PC-3 (cell line): Measurements from ENCODE around the gene HDAC5. TPM values are rescaled to one million over a fixed set of nuclear protein-coding genes. Genes with fewer than 3 reads are reported as not detected.

Experiments used
- ATAC-seq: fragments of 200-7000 bp; cut with Tn5 transposase; 2 replicates; pipeline ENCODE4 v1.9.1; 2020; ENCODE audit warnings: mild to moderate bottlenecking, moderate library complexity
- BruUV-seq: library from RNA; stranded (reverse); fragments of 400-500 nt; replicated peaks from 2 replicates; lab custom pipeline; 2021; lab: Mats Ljungman, UMichigan
- CTCF ChIA-PET: fragments of 300-600 bp; sonication (Branson Sonifier 250); formaldehyde crosslinking; loops from one replicate; lab custom pipeline; 2022; ENCODE audit warnings: antibody characterized with exemption; lab: Charles Lee
- POLR2A ChIA-PET: fragments of 300-600 bp; sonication (Branson Sonifier 250); formaldehyde crosslinking; loops from one replicate; lab custom pipeline; 2022; ENCODE audit warnings: antibody characterized with exemption; ENCODE audit not compliant: unreplicated experiment; lab: Charles Lee
- DNase-seq: peaks from one replicate; pipeline ENCODE4 v3.0.0-alpha.2; 2015
- H2AFZ ChIP-seq: fragments of 300-600 bp; sonication (generic); 2 replicates; pipeline ENCODE4 v1.6.0; 2016; ENCODE audit warnings: antibody characterized with exemption, low read length
- H3F3A ChIP-seq: fragments of 300-600 bp; sonication (generic); one replicate; pipeline ENCODE4 v1.6.0; 2017; ENCODE audit warnings: antibody characterized with exemption, low read length, control low read depth, mild to moderate bottlenecking; ENCODE audit not compliant: unreplicated experiment
- H3K27ac ChIP-seq: fragments of 300-600 bp; sonication (generic); 2 replicates; pipeline ENCODE4 v1.5.1; 2016; ENCODE audit warnings: mild to moderate bottlenecking, low read length
- H3K27me3 ChIP-seq: fragments of 300-600 bp; sonication (generic); 2 replicates; pipeline ENCODE4 v1.6.1; 2016; ENCODE audit warnings: low read length, mixed read lengths
- H3K36me3 ChIP-seq: fragments of 300-600 bp; sonication (generic); 2 replicates; pipeline ENCODE4 v1.6.1; 2016; ENCODE audit warnings: low read depth, mixed run types, low read length, mixed read lengths
- H3K4me1 ChIP-seq: fragments of 300-600 bp; sonication (generic); 2 replicates; pipeline ENCODE4 v1.5.1; 2016; ENCODE audit warnings: low read length; ENCODE audit not compliant: insufficient read depth
- H3K4me2 ChIP-seq: fragments of 300-600 bp; sonication (generic); 2 replicates; pipeline ENCODE4 v1.6.0; 2016; ENCODE audit warnings: low read length
- H3K4me3 ChIP-seq: fragments of 300-600 bp; sonication (generic); 2 replicates; pipeline ENCODE4 v1.5.1; 2016; ENCODE audit warnings: mild to moderate bottlenecking, low read length, mixed read lengths
- H3K79me2 ChIP-seq: fragments of 300-600 bp; sonication (generic); 2 replicates; pipeline ENCODE4 v1.6.1; 2017; ENCODE audit warnings: low read length, mixed read lengths
- H3K9ac ChIP-seq: fragments of 300-600 bp; sonication (generic); 2 replicates; pipeline ENCODE4 v1.6.0; 2016; ENCODE audit warnings: mild to moderate bottlenecking, low read length
- H3K9me2 ChIP-seq: fragments of 300-600 bp; sonication (generic); replicated peaks from 2 replicates; pipeline ENCODE4 v1.6.1; 2016; ENCODE audit warnings: mixed run types, low read length, mixed read lengths
- H3K9me3 ChIP-seq: fragments of 300-600 bp; sonication (generic); 2 replicates; pipeline ENCODE4 v1.6.1; 2016; ENCODE audit warnings: low read length, mixed read lengths
- H4K20me1 ChIP-seq: fragments of 300-600 bp; sonication (generic); 2 replicates; pipeline ENCODE4 v1.6.1; 2016; ENCODE audit warnings: low read length, mixed read lengths
- CTCF ChIP-seq: fragments of 300-600 bp; sonication (generic); conservative IDR thresholded peaks from 2 replicates; pipeline ENCODE4 v1.5.1; 2017; ENCODE audit warnings: antibody characterized with exemption, low read depth, mild to moderate bottlenecking, low read length
- EZH2 ChIP-seq: fragments of 300-600 bp; sonication (generic); IDR thresholded peaks from one replicate; pipeline ENCODE4 v1.6.1; 2017; ENCODE audit warnings: antibody characterized with exemption, mild to moderate bottlenecking, low read length; ENCODE audit not compliant: unreplicated experiment
- EZH2phosphoT487 ChIP-seq: fragments of 300-600 bp; sonication (generic); IDR thresholded peaks from 2 replicates; pipeline ENCODE4 v1.6.1; 2018; ENCODE audit warnings: mild to moderate bottlenecking, antibody characterized with exemption, low read length, borderline replicate concordance
- intact Hi-C: fragments of 100-400 bp; cut with micrococcal nuclease; formaldehyde crosslinking; loops from 2 replicates; pipeline ENCODE4 v1.9.0; 2023
- total RNA-seq: library from RNA; depleted of rRNA; stranded (reverse); fragments of >200 nt; gene quantifications from 2 replicates; pipeline ENCODE4 v1.2.3, GENCODE V29; 2014

Gene HDAC5
- total RNA-seq, 1 experiment from 2014 or later, result 39.1 TPM

DNA sequence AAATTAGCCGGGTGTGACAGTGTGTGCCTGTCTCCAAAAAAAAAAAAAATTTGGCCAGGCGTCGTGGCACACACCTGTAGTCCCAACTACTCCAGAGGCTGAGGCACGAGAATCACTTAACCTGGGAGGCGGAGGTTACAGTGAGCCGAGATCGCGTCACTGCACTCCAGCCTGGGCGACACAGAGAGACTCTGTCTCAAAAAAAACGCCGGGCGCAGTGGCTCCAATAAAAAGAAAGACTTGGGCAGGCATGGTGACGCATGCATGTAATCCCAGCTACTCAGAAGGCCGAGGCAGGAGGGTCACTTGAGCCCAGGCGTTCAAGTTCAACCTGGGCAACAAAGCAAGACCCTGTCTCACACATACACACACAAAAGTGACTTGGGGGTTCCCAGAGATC is 60.6 kb downstream of the HDAC5 start:
- TF ChIP-seq EZH2phosphoT487 (no peak), EZH2 (no peak), CTCF (no peak)
- H3K4me1 ChIP-seq, result peaks cover 22% of the 10 kb centered on the region
- no peak for ATAC-seq
- no TSS peak for BruUV-seq
- no peak overlapping the region for H3K4me2 ChIP-seq
- ChIA-PET POLR2A (no interaction called here), CTCF (no interaction called here)
- no peaks in the 10 kb centered on the region for H3K9me2 ChIP-seq
- H3K4me3 ChIP-seq, result no peak overlapping the region
- H3K79me2 ChIP-seq, result peaks cover 95% of the 10 kb centered on the region
- H3K9me3 ChIP-seq, result no peaks in the 10 kb centered on the region
- intact Hi-C loops, result no loop called here
- H3K27me3 ChIP-seq, result no peaks in the 10 kb centered on the region
- H4K20me1 ChIP-seq, result peaks cover 35% of the 10 kb centered on the region
- peaks cover 47% of the 10 kb centered on the region for H3K36me3 ChIP-seq
- H2AFZ ChIP-seq, result no peak overlapping the region
- no peaks in the 10 kb centered on the region for H3F3A ChIP-seq
- H3K9ac ChIP-seq, result no peak overlapping the region
- no peak for DNase-seq
- H3K27ac ChIP-seq, result no peak overlapping the region

DNA sequence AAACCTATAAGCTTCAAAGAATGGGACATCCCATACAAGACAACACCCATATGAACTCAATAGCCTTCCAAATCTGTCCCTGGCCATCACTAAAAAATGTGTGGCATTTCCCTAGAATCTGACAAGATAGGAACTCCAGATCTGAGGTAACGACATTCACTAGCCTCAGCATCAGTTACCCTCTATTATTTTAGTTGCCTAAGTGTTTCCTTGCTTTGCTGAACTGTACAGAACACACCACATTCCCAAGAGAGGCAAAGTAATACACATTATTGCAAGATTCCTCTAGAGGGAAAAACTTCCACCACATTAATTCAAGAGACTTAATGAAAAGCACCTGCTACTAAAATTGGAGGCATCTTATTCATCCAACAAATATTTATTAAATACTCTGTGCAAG is 62.0 kb downstream of the HDAC5 start:
- H3K9me2 ChIP-seq, result no peaks in the 10 kb centered on the region
- ATAC-seq, result no peak
- no peak overlapping the region for H3K9ac ChIP-seq
- H3F3A ChIP-seq, result no peaks in the 10 kb centered on the region
- no peak overlapping the region for H2AFZ ChIP-seq
- H3K27ac ChIP-seq, result no peak overlapping the region
- H3K4me3 ChIP-seq, result no peak overlapping the region
- peaks cover 35% of the 10 kb centered on the region for H4K20me1 ChIP-seq
- H3K4me1 ChIP-seq, result peaks cover 14% of the 10 kb centered on the region
- H3K9me3 ChIP-seq, result no peaks in the 10 kb centered on the region
- POLR2A ChIA-PET, result interaction anchor here (0.6 kb wide), 1 partner anchor 62 kb away, joined by 7 read pairs; the partner anchor contains the start of gene HDAC5
- CTCF ChIA-PET, result no interaction called here
- H3K36me3 ChIP-seq, result peaks cover 52% of the 10 kb centered on the region
- no peaks in the 10 kb centered on the region for H3K27me3 ChIP-seq
- no peak for DNase-seq
- BruUV-seq, result no TSS peak
- H3K4me2 ChIP-seq, result no peak overlapping the region
- TF ChIP-seq EZH2phosphoT487 (no peak), CTCF (no peak), EZH2 (no peak)
- H3K79me2 ChIP-seq, result peaks cover 97% of the 10 kb centered on the region
- intact Hi-C loops, result no loop called here

DNA sequence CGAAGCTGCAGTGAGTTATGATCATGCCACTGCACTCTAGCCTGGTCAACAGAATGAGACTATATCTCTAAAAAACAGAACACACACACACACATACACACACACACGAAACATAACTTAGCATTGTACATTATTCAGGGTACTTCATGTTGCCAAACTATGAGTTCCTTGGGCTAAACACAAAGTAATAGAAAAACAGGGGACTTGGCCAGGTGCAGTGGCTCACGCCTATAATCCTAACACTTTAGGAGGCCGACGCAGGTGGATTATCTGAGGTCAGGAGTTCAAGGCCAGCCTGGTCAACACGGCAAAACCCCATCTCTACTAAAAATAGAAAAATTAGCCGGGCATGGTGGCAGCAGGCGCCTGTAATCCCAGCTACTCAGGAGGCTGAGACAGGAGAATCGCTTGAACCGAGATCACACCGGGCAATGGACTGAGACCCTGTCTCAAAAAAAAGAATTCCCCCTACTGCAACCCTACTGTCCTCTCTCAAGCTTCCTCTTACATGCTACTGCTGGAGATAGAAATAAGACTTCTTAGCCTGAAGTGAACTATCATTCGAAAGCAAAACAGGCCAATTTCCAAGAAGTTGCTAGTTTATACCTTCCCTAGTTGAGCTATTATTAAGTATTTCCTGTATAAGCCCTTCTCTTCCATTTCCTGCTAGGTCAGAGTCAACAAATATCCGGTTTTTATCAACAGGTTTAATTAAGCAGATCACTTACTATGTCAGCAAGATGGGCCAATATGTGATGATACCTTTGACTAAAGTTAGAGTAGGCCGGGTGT is 64.1 kb downstream of the HDAC5 start:
- TF ChIP-seq EZH2phosphoT487, result no peak
- TF ChIP-seq CTCF, result no peak
- no peak for TF ChIP-seq EZH2
- H3K4me3 ChIP-seq, result no peak overlapping the region
- H4K20me1 ChIP-seq, result peaks cover 35% of the 10 kb centered on the region
- no peaks in the 10 kb centered on the region for H3K27me3 ChIP-seq
- no TSS peak for BruUV-seq
- peaks cover 95% of the 10 kb centered on the region for H3K79me2 ChIP-seq
- intact Hi-C loops, result no loop called here
- no peaks in the 10 kb centered on the region for H3K9me2 ChIP-seq
- no peak overlapping the region for H3K27ac ChIP-seq
- no peaks in the 10 kb centered on the region for H3K9me3 ChIP-seq
- no peaks in the 10 kb centered on the region for H3F3A ChIP-seq
- H3K4me2 ChIP-seq, result no peak overlapping the region
- DNase-seq (no peak), ATAC-seq (no peak)
- H3K4me1 ChIP-seq, result peaks cover 7% of the 10 kb centered on the region
- H2AFZ ChIP-seq, result no peak overlapping the region
- H3K36me3 ChIP-seq, result peaks cover 61% of the 10 kb centered on the region
- no peak overlapping the region for H3K9ac ChIP-seq
- CTCF ChIA-PET, result interaction anchor here (0.6 kb wide), 1 partner anchor 25 kb away, joined by 3 read pairs; no protein-coding TSS in a partner anchor
- POLR2A ChIA-PET, result no interaction called here
